AG09319 (cell line): ENCODE data around the gene WNK2.
"Not testable (repeated sequence)": the region's sequence is repeated elsewhere in the genome, so short reads cannot be mapped to it uniquely, and the experiment has no call there.

Experiments used
- DNase-seq: peaks from one replicate; pipeline ENCODE4 v3.0.0-alpha.2; 2010; ENCODE audit warnings: low read depth; ENCODE audit errors: extremely low read depth
- TF ChIP-seq, protein P1 (sequence below): IDR thresholded peaks from 2 replicates; pipeline ENCODE4 v1.5.1; 2011; ENCODE audit warnings: low read depth, mild to moderate bottlenecking, inconsistent platforms, low read length, moderate library complexity

The WNK2 gene

GRCh38 chr9:93325307-93326035 lies 141.5 kb downstream of the WNK2 start:
- TF ChIP-seq, protein P1, sequence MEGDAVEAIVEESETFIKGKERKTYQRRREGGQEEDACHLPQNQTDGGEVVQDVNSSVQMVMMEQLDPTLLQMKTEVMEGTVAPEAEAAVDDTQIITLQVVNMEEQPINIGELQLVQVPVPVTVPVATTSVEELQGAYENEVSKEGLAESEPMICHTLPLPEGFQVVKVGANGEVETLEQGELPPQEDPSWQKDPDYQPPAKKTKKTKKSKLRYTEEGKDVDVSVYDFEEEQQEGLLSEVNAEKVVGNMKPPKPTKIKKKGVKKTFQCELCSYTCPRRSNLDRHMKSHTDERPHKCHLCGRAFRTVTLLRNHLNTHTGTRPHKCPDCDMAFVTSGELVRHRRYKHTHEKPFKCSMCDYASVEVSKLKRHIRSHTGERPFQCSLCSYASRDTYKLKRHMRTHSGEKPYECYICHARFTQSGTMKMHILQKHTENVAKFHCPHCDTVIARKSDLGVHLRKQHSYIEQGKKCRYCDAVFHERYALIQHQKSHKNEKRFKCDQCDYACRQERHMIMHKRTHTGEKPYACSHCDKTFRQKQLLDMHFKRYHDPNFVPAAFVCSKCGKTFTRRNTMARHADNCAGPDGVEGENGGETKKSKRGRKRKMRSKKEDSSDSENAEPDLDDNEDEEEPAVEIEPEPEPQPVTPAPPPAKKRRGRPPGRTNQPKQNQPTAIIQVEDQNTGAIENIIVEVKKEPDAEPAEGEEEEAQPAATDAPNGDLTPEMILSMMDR, result no peak
- DNase-seq, result no peak

- no peak for DNase-seq
- TF ChIP-seq, protein P1, result no peak
These were observed 142.1 kb downstream of the WNK2 start for GRCh38 chr9:93326056-93326455.

DNA sequence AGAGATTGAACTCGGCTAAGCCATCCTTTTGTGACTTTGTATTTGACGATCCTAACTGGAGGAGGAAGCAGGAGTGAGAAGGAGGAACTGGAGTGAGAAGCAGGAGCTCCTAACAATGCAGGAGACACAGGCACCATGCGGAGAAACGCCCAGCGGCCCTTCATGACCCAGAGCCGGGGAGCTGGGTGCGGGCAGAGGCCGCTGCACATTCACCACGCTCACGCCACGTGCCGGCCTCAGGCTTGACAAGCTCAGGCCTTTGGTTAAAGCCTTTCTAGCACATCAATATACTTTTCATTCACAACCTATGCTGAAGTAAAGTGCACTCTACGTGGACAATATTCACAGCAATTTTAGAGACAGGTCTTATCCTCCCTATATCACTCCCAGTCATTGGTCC lies 142.7 kb downstream of the WNK2 start:
- TF ChIP-seq, protein P1, result no peak
- DNase-seq, result no peak

GRCh38 chr9:93329629-93330280 lies 145.8 kb downstream of the WNK2 start:
- TF ChIP-seq, protein P1, result no peak
- DNase-seq, result no peak

- DNase-seq, result no peak
- TF ChIP-seq, protein P1, result no peak
These were observed 148.4 kb downstream of the WNK2 start for GRCh38 chr9:93332317-93332716.

DNA sequence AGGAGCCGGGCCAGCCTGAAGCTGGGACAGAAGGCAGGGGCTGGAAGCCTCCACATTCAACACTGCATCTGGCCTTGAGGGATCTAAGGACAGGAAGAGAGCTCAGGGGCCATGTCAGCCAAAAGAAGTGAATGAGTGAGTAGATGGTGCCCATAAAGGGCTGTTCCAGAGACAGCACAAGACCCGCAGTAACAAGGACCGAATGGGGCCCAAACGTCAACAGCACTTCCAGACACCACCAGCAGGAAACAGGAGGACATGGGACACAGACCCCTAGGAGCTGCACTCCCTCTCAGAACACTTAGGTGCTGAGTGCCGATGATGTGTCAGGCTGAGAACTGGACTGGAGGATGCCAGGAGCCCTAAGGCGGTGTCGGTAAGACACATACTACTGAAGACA lies 152.8 kb downstream of the WNK2 start:
- TF ChIP-seq, protein P1, result no peak
- DNase-seq, result no peak

- not testable (repeated sequence) for DNase-seq
These were observed 154.3 kb downstream of the WNK2 start for GRCh38 chr9:93338196-93338595.
